ENCODE results near the gene TCTN1. TPM values are rescaled to one million over a fixed set of nuclear protein-coding genes. Genes with fewer than 3 reads are reported as not detected.

The TCTN1 gene
- total and polyA plus RNA-seq, 8 donors: 34.1 to 84.3 (median 73.6) TPM

DNA sequence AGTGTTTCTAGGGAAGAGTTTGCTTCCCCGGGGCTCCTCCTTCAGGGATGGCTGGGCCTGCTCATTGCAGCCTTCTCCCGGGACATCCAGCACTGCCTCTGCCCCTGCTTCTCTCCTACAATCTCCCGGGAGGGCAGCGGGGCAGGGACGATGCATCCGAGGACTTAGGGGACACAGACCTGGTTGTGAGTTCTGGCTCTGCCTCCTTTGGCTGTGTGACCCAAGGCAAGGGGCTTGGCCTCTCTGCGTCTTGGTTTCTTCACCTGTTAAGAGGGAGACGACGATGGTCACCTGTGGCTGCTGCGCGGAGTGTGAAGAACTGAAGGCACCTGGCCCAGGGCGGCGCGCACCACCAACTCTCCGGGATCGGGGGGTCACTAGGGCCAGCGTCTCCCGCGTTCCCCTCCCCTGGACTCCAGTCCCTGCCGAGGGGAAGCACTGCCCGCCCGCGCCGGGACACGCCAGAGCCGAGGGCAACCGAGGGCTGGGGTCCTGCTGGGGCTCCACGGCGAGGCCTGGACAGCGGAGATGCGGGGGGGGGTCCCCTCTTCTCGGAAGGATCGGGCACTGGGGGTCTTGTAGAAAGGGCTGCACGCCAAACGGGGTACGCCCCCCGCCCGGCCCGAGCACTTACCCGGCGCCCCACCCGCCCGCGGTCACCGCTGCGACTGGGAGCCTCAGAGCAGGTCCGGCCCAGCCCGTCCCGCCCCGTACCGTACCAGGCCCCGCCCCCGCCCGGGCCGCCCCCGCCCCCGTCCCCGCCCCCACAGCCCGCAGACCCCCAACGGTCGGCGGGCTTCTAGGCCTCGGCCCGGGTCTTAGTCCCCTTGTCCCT lies 74.7 kb downstream of the TCTN1 start, which contains the start of gene HVCN1:
Gene HVCN1, minus strand, starts transcription at position 670 of the 835 bp plus-strand sequence. CDS start 5,870 bp downstream, outside the sequence.
- Histone ChIP-seq H3K27ac (peak within 1 kb of the TSS; percentile 54 to 76), H3K4me1 (peaks cover 9 to 56% of the 10 kb centered on the region in 2 donors), H3K9me3 (no peaks in the 10 kb centered on the region), H3K36me3 (no peaks in the 10 kb centered on the region), H3K27me3 (peaks cover 0 to 36% of the 10 kb centered on the region in 2 donors), H3K4me3 (peak within 1 kb of the TSS; percentile 49 to 60)
- TF ChIP-seq, protein P1, sequence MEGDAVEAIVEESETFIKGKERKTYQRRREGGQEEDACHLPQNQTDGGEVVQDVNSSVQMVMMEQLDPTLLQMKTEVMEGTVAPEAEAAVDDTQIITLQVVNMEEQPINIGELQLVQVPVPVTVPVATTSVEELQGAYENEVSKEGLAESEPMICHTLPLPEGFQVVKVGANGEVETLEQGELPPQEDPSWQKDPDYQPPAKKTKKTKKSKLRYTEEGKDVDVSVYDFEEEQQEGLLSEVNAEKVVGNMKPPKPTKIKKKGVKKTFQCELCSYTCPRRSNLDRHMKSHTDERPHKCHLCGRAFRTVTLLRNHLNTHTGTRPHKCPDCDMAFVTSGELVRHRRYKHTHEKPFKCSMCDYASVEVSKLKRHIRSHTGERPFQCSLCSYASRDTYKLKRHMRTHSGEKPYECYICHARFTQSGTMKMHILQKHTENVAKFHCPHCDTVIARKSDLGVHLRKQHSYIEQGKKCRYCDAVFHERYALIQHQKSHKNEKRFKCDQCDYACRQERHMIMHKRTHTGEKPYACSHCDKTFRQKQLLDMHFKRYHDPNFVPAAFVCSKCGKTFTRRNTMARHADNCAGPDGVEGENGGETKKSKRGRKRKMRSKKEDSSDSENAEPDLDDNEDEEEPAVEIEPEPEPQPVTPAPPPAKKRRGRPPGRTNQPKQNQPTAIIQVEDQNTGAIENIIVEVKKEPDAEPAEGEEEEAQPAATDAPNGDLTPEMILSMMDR (IDR thresholded peaks at IDR 0.05): no peak
- intact Hi-C loops (cut with DNase I): no loop called here
- DNase-seq: peak in 3 of 4 donors; percentile 43 to 89 (median 56)
- ATAC-seq: peak; percentile 89

DNA sequence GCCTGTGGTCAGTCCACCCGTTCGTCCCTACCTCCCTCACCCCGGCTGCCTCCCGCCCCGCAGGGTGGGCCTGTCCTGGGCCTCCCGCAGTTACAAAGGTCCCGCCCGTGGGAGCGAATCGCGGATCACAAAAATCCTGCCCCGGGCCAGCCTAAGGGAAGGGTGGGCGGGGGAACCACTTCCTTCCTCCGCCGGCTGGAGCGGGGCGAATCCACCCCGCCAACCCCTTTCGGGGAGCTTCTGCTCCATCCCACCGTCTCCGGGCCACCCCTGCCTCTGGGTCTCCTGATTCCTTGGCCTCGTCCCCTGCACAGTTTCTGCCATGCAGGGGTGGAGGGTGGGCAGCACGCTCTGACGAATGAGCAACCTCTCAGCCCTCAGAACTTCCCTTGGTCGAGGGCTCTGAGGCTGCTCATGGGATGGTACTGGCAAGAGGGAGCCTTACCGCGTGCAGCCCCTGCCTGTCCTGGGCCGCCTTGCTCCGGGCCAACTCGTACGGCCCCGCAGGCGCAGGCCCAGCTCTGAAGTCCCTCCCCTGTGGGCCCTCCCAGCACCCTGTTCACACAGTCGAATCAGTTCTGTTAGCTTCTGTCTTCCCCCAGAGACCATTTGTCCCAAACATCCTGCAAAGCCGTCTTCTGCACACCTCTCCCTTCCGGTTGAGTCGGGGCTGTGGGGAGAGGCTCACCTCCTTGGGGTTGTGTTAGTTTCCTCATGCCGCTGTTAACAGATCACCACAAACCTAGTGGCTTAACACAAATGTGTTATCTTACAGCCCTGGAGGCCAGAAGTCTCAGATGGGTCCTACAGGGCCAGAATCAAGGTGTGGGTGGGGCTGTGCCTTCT lies 75.6 kb downstream of the TCTN1 start:
- no peaks in the 10 kb centered on the region for H3K36me3 ChIP-seq
- DNase-seq (peak; percentile 62 to 89 (median 68)), ATAC-seq (peak; percentile 65)
- no peaks in the 10 kb centered on the region for H3K9me3 ChIP-seq
- peak overlapping the region; percentile 49 to 60 for H3K4me3 ChIP-seq
- H3K27me3 ChIP-seq: peaks cover 0 to 36% of the 10 kb centered on the region in 2 donors
- peaks cover 9 to 64% of the 10 kb centered on the region in 2 donors for H3K4me1 ChIP-seq
- TF ChIP-seq, protein P1 (IDR thresholded peaks at IDR 0.05): no peak
- intact Hi-C loops (cut with DNase I): no loop called here
- peak overlapping the region; percentile 54 to 76 for H3K27ac ChIP-seq

DNA sequence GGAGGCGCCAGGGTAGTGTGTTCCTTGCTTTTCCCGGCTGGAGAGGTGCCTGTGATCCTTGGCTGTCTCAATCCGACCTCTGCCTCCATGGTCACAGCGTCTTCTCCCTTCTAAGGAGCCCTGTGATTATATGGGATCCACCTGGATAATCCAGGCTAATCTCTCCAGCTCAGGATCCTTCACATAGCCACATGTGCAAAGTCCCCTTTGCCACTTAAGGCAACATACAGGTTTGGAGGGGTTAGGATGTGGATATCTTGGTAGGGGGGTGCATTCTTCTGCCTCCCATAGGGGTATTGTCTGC lies 76.2 kb downstream of the TCTN1 start:
- TF ChIP-seq, protein P1 (IDR thresholded peaks at IDR 0.05): no peak
- Histone ChIP-seq H3K4me3 (no peak overlapping the region), H3K9me3 (no peaks in the 10 kb centered on the region), H3K27me3 (peaks cover 0 to 36% of the 10 kb centered on the region in 2 donors), H3K4me1 (peaks cover 9 to 70% of the 10 kb centered on the region in 2 donors), H3K36me3 (no peaks in the 10 kb centered on the region), H3K27ac (peak overlapping the region in 1 of 2 donors; percentile 76)
- intact Hi-C loops (cut with DNase I): no loop called here
- no peak for ATAC-seq
- DNase-seq: no peak

DNA sequence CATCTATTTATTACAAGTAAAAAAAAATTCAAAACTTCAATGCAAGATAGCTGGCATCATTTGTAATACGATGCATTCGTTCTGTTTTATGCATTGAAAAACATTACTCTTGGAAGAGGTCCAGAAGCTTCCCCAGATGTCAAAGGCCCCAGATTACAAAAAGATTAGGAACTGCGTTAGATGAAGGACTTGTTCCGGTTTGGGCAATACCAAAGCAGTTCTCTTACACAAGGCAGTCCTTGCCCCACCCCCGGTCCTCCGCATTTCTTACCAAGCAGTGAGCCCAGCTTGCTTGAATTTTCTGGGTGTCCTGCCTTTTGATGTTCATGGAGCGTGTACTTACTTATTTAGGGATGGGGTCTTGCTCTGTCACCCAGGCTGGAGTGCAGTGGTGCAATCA lies 79.8 kb downstream of the TCTN1 start:
- TF ChIP-seq, protein P1 (IDR thresholded peaks at IDR 0.05): no peak
- Histone ChIP-seq H3K27me3 (peaks cover 0 to 15% of the 10 kb centered on the region in 2 donors), H3K27ac (peak overlapping the region; percentile 35 to 85), H3K4me1 (peaks cover 2 to 71% of the 10 kb centered on the region in 2 donors), H3K9me3 (no peaks in the 10 kb centered on the region), H3K36me3 (no peaks in the 10 kb centered on the region), H3K4me3 (no peak overlapping the region)
- DNase-seq (peak in 2 of 4 donors; percentile 40 to 69), ATAC-seq (peak; percentile 4)
- intact Hi-C loops (cut with DNase I): no loop called here
